Activated T-helper 1 cell treated with anti-CD3 and anti-CD28 coated beads, Interleukin-2, amount 50 U/mL, for 16 hours (primary cell): ENCODE data around the gene STAC2.
A peak's percentile ranks its signal among the peaks of the same experiment; 100 is the strongest.

ENCODE experiments used
- DNase-seq, 2 donors: peaks; one replicate each; pipeline ENCODE4 v3.0.0-alpha.2; 2020; ENCODE audit warnings: low read depth in 1 of 2, low spot score in 1 of 2

The STAC2 gene

DNA sequence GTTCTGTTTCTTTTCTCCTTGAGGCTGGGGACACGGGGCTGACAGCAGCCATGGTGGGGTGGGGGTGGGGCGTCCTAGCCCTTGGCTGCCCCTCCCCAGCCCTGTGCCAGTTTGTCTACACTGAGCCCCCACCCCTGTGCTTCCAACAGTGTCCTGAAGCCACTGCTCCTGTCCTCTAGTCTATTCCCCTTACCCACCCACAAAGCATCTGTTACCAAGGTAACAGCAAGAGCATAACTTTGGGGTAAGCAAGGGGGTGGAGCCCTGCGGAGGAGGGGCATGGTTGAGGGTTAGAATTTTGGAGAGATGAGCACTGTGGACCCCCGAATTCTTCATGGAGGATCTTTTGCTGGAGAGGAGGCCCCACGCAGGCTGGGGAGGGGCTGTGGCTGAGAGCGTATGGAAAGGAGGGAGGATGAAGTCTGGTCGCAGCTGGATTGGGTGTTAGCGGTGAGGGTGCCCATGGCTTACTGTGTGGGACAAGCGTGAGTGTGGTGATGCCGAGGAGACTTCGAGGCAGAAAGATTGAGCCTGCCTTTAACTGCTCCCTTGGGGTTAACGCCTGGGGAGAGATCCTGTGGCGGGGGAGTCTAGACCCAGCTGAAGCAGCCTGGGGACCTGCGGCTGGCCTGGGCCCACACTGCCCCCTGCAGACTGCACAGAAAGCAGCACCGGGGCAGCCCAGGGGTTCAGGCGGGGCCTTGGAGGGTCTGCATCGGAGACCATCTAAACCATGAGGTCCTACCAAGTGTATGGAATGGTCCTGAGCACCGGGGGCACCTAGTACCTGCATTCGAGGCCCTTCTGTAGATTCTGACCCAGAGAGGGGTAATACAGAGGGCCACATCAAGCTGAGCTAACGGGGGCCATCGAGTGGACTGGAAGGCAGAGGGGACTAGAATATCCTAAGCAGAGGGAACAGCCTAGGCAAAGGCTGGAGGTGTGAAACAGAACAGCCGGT is 6.1 kb upstream of the STAC2 start:
- peak; percentile 23 to 27 for DNase-seq

DNA sequence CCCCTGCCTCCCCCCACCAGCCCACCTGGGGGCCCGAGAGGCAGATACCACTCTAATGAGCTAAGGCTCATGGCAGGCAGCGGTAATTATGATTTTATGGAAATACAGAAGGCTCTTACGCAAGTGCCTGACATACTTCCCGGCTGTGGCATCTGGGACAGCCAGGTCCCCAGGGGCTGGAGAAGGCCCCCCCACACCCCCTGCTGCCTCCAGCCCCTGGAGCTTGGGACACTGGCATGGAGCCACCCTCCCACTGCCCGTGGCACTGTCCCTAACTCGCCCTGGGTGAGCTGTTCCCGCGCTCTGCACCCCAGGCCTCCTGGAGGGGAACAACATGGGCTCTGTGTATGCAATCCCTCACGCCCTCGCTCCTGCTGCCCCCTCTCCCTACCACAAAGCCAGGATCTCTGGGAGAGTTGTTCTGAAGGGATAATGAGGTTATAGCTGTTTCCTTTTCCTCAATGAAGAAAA is 5.4 kb upstream of the STAC2 start:
- DNase-seq, result no peak

- DNase-seq, result no peak
These were observed 4.6 kb upstream of the STAC2 start for GRCh38 chr17:39230361-39230760.

GRCh38 chr17:39229274-39229913 is 3.6 kb upstream of the STAC2 start:
- DNase-seq, result no peak

DNA sequence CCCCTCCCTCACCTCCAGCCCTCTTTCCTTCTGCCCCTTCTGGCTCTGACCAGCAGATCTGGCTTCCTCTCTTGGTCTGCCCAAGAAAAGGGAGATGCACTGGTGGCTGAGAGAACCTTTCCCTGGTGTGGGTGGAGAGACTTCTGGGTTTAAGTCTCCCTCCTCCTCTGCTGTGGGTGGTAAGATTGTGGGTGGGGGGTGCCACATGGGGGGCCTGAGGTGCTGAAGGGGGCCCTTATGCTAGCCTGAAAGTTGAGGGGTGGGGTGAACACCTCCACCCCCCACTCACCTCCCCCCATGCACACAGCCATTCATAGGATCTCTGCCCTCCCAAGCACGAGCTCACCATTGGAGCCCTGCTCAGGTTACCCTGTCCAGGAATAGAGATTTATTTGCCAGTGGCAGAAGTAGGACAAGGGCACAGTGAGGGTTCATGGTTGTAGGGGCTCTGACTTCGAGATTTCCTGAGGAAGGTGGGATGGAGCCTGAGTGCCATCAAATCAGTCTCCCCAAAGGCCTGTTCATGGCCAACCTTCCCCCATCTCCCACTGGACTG is 1.7 kb upstream of the STAC2 start:
- no peak for DNase-seq

DNA sequence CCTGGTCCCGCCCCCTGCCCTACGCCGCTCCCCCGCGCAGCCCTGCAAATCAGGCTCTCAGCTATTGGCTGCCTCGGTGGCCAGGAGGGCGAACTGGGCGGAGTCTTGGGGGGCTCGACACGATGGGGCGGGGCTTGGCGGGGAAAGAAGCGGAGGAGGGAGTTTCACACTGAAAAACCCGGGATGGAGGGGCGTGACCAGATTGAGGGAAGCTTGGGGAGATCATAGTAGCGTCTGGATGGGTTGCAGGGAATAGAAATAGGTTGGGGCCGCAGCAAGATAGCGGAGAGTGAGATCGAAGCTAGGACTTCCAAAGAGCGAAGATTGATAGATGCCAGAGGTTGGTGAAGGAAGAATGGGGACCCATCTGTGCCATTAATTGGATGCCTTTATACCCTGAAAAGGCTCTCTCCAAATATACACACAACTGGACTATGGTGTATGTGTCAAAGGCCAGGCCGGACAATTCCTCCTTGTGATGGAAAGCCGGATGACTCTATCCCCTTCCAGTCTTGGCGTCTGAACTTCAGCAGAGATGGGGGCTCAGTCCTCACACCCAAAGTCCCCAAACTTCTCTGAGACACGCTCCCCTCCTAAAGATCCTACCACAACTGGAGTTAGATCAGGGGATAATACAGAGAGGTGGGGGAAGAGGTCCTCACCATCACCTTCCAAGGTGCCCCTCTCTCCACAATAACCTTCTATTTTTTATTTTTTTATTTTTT is 376 bp upstream of the STAC2 start:
- no peak for DNase-seq

DNA sequence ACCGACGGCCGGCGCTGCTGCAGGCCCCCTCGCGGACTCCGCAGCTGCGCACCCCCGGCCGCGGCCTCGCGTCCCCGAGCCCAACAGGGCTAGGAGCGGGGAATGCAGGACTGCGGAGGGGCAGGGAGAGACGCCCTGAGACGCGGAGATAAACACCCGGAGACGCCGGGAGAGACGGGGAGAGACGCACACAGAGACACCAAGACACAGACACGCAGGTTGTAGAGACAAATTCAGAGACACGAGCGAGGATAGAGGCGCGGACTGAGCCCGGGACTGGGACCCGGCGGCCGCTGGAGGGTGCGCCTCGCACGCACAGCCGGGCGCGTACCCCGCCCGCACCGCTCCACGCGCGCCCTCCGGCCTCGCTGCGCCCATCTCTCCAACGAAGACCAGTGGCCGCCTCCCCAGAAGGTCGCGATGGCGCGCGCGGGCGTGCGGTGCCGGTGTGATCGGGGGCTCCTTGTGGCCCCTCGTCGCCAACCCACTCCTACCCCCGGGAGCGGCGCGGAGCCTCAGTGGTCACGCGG is 902 bp downstream of the STAC2 start:
- DNase-seq, result no peak

- no peak for DNase-seq
These were observed 1.6 kb downstream of the STAC2 start for GRCh38 chr17:39223907-39224777.

DNA sequence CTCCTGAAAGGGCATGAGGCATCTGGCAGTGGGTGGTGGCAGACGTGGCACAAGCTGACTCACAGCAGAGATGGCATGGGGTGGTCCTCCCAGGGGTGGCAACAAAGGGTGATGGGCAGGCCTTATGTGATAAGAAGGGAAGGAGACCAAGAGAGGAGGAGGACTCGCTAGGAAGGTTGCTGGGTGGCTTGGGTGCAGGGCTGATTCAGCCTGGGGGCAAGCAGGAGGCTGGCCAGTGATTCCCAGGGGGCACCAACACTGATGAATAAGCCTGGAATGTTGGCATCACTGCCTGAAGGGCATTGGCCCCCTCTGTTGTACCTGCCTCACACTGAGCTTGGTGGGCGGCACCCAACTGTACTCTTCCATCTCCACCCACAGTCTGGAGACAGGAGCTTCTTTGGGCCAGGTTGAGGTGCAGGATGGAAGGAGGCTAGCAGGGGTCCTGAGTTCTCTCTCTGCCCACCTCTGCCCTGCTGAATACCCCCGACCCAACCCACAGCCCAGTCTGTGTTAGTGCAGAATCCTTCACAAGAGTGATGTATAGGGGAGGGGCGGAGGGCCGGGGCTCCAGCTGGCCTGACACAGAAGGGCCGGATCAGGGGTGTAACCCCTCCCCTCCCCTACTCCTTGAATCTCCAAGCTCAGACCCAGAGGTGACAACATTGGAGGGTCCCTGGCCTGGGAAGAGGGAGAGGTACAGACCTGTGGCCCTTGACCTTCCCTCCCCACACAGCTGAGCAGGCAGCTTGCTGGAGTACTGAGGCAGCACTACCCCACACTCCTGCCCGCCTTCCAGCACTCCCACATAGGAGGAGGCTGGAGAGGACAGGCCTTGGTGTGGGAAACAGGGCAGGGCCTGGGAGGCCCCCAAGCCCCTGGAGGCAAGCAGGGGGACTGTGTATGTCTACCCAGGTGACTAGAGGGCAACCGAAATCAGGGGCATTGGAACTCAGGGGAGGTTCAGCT is 2.6 kb downstream of the STAC2 start:
- DNase-seq, result no peak

- no peak for DNase-seq
These were observed 3.6 kb downstream of the STAC2 start for GRCh38 chr17:39222151-39222550.

- DNase-seq, result no peak
These were observed 4.2 kb downstream of the STAC2 start for GRCh38 chr17:39221572-39221971.

DNA sequence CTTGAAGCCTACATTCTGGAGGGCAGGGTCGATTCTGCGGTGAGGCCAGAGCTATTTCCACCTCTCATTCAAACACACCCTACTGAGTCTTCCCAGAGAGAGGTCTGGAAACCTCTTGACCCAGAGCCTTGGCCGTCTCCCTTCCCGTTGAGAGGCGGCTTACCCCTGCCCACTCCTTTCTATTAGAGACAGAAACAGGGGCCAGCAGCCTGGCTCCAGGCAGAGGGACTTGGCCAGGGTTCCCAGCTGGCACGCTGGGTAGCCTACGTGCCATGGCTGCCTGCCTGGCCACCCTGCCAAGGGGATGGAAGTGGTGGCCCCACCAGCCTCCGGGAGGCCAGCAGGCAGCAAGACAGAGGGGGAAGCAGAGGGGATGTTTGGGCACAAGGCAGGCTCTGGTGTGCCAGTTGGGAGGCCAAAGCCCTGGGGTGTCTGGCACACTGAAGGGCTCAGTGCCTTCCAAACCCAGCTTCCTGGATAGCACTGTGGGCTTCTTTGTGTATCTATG is 6.0 kb downstream of the STAC2 start:
- DNase-seq, result no peak

GRCh38 chr17:39218906-39219305 is 6.8 kb downstream of the STAC2 start:
- DNase-seq, result no peak

DNA sequence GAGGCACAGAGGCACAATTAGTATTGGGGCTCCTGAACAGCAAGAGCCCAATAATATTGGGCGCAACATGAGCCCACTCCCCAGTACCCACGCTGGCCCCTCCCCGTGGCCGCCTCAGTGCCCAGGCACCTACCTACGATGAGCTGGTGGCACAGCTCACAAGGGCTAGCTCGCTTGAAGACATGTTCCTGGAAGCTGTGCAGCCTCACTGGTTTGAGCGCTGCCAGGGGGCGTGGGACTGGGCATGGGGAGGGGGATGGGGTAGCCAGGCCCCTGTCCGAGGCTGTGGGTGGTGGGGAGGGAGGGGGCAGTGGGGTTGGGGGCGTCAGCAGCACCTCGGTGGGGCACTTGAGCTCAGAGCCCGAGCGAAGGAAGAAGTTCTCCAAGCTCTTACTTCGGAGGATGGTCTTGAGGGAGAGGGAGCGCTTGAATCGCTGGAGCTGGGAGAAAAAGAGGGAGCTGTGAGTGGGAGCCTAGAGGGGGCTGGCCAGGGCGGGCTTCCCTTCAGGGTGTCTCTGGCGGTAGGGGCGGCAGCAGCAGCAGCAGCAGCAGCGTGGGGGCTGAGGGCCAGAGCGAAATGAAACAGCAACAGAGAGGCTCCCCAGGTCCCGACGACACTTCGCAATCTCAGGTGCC is 7.9 kb downstream of the STAC2 start:
- DNase-seq, result no peak

- DNase-seq, result no peak
These were observed 11.9 kb downstream of the STAC2 start for GRCh38 chr17:39213852-39214251.

- DNase-seq, result no peak
These were observed 12.8 kb downstream of the STAC2 start for GRCh38 chr17:39212841-39213480.

- no peak for DNase-seq
These were observed 13.4 kb downstream of the STAC2 start for GRCh38 chr17:39212195-39212810.

GRCh38 chr17:39210093-39210434 is 15.7 kb downstream of the STAC2 start:
- no peak for DNase-seq
